ENCODE data around the gene AP5B1.
A peak's percentile ranks its signal among the peaks of the same experiment; 100 is the strongest.
"Not testable (repeated sequence)": the region's sequence is repeated elsewhere in the genome, so short reads cannot be mapped to it uniquely, and the experiment has no call there.

AP5B1 gene

GRCh38 chr11:65786008-65786785, 5.4 kb upstream of the AP5B1 start:
- DNase-seq (ENCODE audit: low read depth), result no peak

GRCh38 chr11:65785319-65786007, 4.7 kb upstream of the AP5B1 start:
- no peak for DNase-seq (ENCODE audit: low read depth)

GRCh38 chr11:65782816-65783228, 2.0 kb upstream of the AP5B1 start:
- no peak for DNase-seq (ENCODE audit: low read depth)

GRCh38 chr11:65781962-65782815, 1.4 kb upstream of the AP5B1 start:
- DNase-seq (ENCODE audit: low read depth), result no peak

GRCh38 chr11:65781152-65781961, 581 bp upstream of the AP5B1 start:
- no peak for DNase-seq (ENCODE audit: low read depth)

- DNase-seq (ENCODE audit: low read depth), result peak; percentile 78
Observed at GRCh38 chr11:65779919-65780769, 632 bp downstream of the AP5B1 start.

- DNase-seq (ENCODE audit: low read depth), result no peak
Observed at GRCh38 chr11:65779669-65779918, 1.2 kb downstream of the AP5B1 start.

- DNase-seq (ENCODE audit: low read depth), result no peak
Observed at GRCh38 chr11:65778901-65779668, 1.7 kb downstream of the AP5B1 start.

GRCh38 chr11:65778431-65778900, 2.3 kb downstream of the AP5B1 start:
- DNase-seq (ENCODE audit: low read depth), result no peak

GRCh38 chr11:65777821-65778361, 2.9 kb downstream of the AP5B1 start:
- DNase-seq (ENCODE audit: low read depth), result no peak

GRCh38 chr11:65777241-65777640, 3.5 kb downstream of the AP5B1 start:
- DNase-seq (ENCODE audit: low read depth), result no peak

GRCh38 chr11:65776710-65777141, 4.0 kb downstream of the AP5B1 start:
- no peak for DNase-seq (ENCODE audit: low read depth)

GRCh38 chr11:65776196-65776595, 4.6 kb downstream of the AP5B1 start:
- DNase-seq (ENCODE audit: low read depth), result no peak

- DNase-seq (ENCODE audit: low read depth), result no peak
Observed at GRCh38 chr11:65774525-65775306, 6.1 kb downstream of the AP5B1 start.

GRCh38 chr11:65773784-65774411, 6.9 kb downstream of the AP5B1 start:
- DNase-seq (ENCODE audit: low read depth), result no peak

GRCh38 chr11:65771589-65772112, 9.1 kb downstream of the AP5B1 start:
- no peak for DNase-seq (ENCODE audit: low read depth)

GRCh38 chr11:65770951-65771567, 9.7 kb downstream of the AP5B1 start:
- no peak for DNase-seq (ENCODE audit: low read depth)

- DNase-seq (ENCODE audit: low read depth), result not testable (repeated sequence)
Observed at GRCh38 chr11:65767806-65768205, 13.0 kb downstream of the AP5B1 start.

Data from EH (cell line).